Endothelial cell of umbilical vein (primary cell): Measurements from ENCODE around the gene CKAP2. TPM values are rescaled to one million over a fixed set of nuclear protein-coding genes. Genes with fewer than 3 reads are reported as not detected.

Source experiments
- BruUV-seq: library from RNA; stranded (reverse); fragments of 400-500 nt; replicated peaks from 2 replicates; lab custom pipeline; 2021; lab: Mats Ljungman, UMichigan
- CTCF ChIA-PET: fragments of 300-600, 350-600 bp; sonication (Branson Sonifier 250); formaldehyde crosslinking; loops from one replicate; lab custom pipeline; 2021; ENCODE audit warnings: antibody characterized with exemption, inconsistent platforms; lab: Charles Lee
- POLR2A ChIA-PET: fragments of 300-600, 350-600 bp; sonication (Branson Sonifier 250); formaldehyde crosslinking; loops from one replicate; lab custom pipeline; 2021; ENCODE audit warnings: antibody characterized with exemption, inconsistent platforms; lab: Charles Lee
- DNase-seq: peaks from one replicate; pipeline ENCODE4 v3.0.0-alpha.2; 2011; ENCODE audit warnings: low read depth, low spot score
- FAIRE-seq: peaks from 2 replicates; lab custom pipeline; 2011; peaks lifted over from hg19 to GRCh38; lab: Jason Lieb, UNC
- H2AFZ ChIP-seq: 2 replicates; pipeline ENCODE4 v1.6.0; 2012; ENCODE audit warnings: low read depth, low read length, control low read depth, inconsistent platforms
- H3K27ac ChIP-seq: 2 replicates; pipeline ENCODE4 v1.5.1; 2011; ENCODE audit warnings: low read depth, mild to moderate bottlenecking, control low read depth, low read length, moderate library complexity; ENCODE audit not compliant: insufficient read depth
- H3K27me3 ChIP-seq, 2 experiments: 2 replicates each; pipeline versions ENCODE4 v1.6.0 to v1.6.1; 2011; ENCODE audit warnings: low read length in 2 of 2, mixed read lengths in 1 of 2; ENCODE audit not compliant: control insufficient read depth in 2 of 2, insufficient read depth in 2 of 2
- H3K36me3 ChIP-seq, 2 experiments: 2 replicates in 1 of 2; 3 replicates in 1 of 2; pipeline ENCODE4 v1.5.1; 2011; ENCODE audit warnings: low read length in 2 of 2, mild to moderate bottlenecking in 1 of 2, moderate library complexity in 1 of 2; ENCODE audit not compliant: control insufficient read depth in 2 of 2, insufficient read depth in 2 of 2; ENCODE audit errors: extremely low read depth in 1 of 2
- H3K4me1 ChIP-seq: 3 replicates; pipeline ENCODE4 v1.5.1; 2011; ENCODE audit warnings: mild to moderate bottlenecking, low read length; ENCODE audit not compliant: control insufficient read depth, insufficient read depth; ENCODE audit errors: extremely low read depth
- H3K4me2 ChIP-seq: 2 replicates; pipeline ENCODE4 v1.6.1; 2011; ENCODE audit warnings: low read length, control low read depth, mixed read lengths; ENCODE audit not compliant: insufficient read depth
- H3K4me3 ChIP-seq, 3 experiments: fragments of 200-600 bp in 1 of 3; sonication (generic), shearing (Covaris generic) in 1 of 3; replicated peaks in 1 of 3; 2 replicates each; pipeline ENCODE4 v1.5.1; 2011 to 2016; ENCODE audit warnings: control low read depth in 3 of 3, low read length in 3 of 3, mild to moderate bottlenecking in 2 of 3, inconsistent platforms in 1 of 3, low read depth in 1 of 3, moderate library complexity in 1 of 3; ENCODE audit not compliant: insufficient read depth in 1 of 3
- H3K79me2 ChIP-seq: 2 replicates; pipeline ENCODE4 v1.6.0; 2012; ENCODE audit warnings: low read length, inconsistent platforms; ENCODE audit not compliant: control insufficient read depth, insufficient read depth
- H3K9ac ChIP-seq: replicated peaks from 2 replicates; pipeline ENCODE3; 2011; ENCODE audit warnings: low read length, control low read depth; ENCODE audit not compliant: insufficient read depth; ENCODE audit errors: extremely low read depth
- H3K9me1 ChIP-seq: replicated peaks from 3 replicates; pipeline ENCODE4 v1.6.0; 2011; ENCODE audit warnings: mild to moderate bottlenecking, low read length; ENCODE audit not compliant: control insufficient read depth, insufficient read depth; ENCODE audit errors: extremely low read depth
- H3K9me3 ChIP-seq: replicated peaks from 2 replicates; pipeline ENCODE4 v1.5.1; 2012; ENCODE audit warnings: low read length, inconsistent platforms; ENCODE audit not compliant: control insufficient read depth, insufficient read depth
- H4K20me1 ChIP-seq: replicated peaks from 2 replicates; pipeline ENCODE3; 2011; ENCODE audit warnings: mild to moderate bottlenecking, low read length; ENCODE audit not compliant: control insufficient read depth, insufficient read depth; ENCODE audit errors: extremely low read depth
- CTCF ChIP-seq, 2 donors: IDR thresholded peaks; 1 replicate in 1 of 2; 2 replicates in 1 of 2; pipeline ENCODE4 v1.5.1; 2011; ENCODE audit warnings: low read length in 2 of 2, mild to moderate bottlenecking in 2 of 2, moderate library complexity in 2 of 2, control low read depth in 1 of 2, inconsistent platforms in 1 of 2, low read depth in 1 of 2; ENCODE audit not compliant: insufficient read depth in 1 of 2; ENCODE audit errors: extremely low read depth in 1 of 2
- EZH2 ChIP-seq: IDR thresholded peaks from 2 replicates; pipeline ENCODE4 v1.6.1; 2012; ENCODE audit warnings: borderline replicate concordance, low read depth, mild to moderate bottlenecking, moderate library complexity, low read length, inconsistent platforms; ENCODE audit not compliant: severe bottlenecking
- GATA2 ChIP-seq: IDR thresholded peaks from 2 replicates; pipeline ENCODE4 v1.7.0; 2011; ENCODE audit warnings: low read depth, mild to moderate bottlenecking, moderate library complexity, mixed read lengths, low read length; ENCODE audit not compliant: insufficient read length, insufficient read depth
- JUN ChIP-seq: IDR thresholded peaks from 2 replicates; pipeline ENCODE4 v1.6.1; 2011; ENCODE audit warnings: borderline replicate concordance, low read depth; ENCODE audit not compliant: insufficient read length, insufficient read depth
- MAX ChIP-seq: IDR thresholded peaks from 2 replicates; pipeline ENCODE4 v1.6.1; 2011; ENCODE audit not compliant: insufficient read depth, insufficient read length
- MYC ChIP-seq: IDR thresholded peaks from one replicate; pipeline ENCODE4 v1.6.1; 2011; ENCODE audit warnings: mild to moderate bottlenecking, low read depth, low read length
- POLR2A ChIP-seq: IDR thresholded peaks from 2 replicates; pipeline ENCODE4 v1.6.1; 2012; ENCODE audit warnings: low read depth, mild to moderate bottlenecking, control low read depth, low read length
- POLR2AphosphoS5 ChIP-seq: IDR thresholded peaks from 2 replicates; pipeline ENCODE4 v1.6.1; 2012; ENCODE audit warnings: low read depth, mild to moderate bottlenecking, control low read depth, low read length, moderate library complexity; ENCODE audit not compliant: insufficient read depth
- dilution Hi-C: fragments of 300-500 bp; cut with MboI; formaldehyde crosslinking; loops from one replicate; pipeline ENCODE4 v1.15.0; 2019; ENCODE audit warnings: low sequenced_read_pairs; ENCODE audit not compliant: extremely low pct_ligation_motif_present
- intact Hi-C: fragments of 100-400 bp; cut with micrococcal nuclease; formaldehyde crosslinking; loops from one replicate; pipeline ENCODE4 v1.10.0; 2022
- polyA plus RNA-seq, 4 experiments: library from polyadenylated mRNA; depleted of rRNA in 3 of 4; stranded (reverse) in 3 of 4; unstranded in 1 of 4; fragments of >200 nt; gene quantifications; 2 replicates each; pipeline versions ENCODE4 v1.2.1 to v1.2.3, GENCODE V29; 2011 to 2012; ENCODE audit warnings: missing spikeins in 1 of 4
- total RNA-seq: library from RNA; stranded (reverse); gene quantifications from 2 replicates; pipeline ENCODE4 v1.2.3, GENCODE V29; 2021

The CKAP2 gene
- total and polyA plus RNA-seq, 2 donors (not counting 3 experiments of a cell fraction or from before 2014, with no cell fraction given) = 9.2 to 72.1 TPM

- dilution Hi-C loops = no loop called here
Observed at GRCh38 chr13:52455677-52456041, 381 bp downstream of the CKAP2 start.

More at GRCh38 chr13:52455677-52456041, 381 bp downstream of the CKAP2 start:
- no peaks in the 10 kb centered on the region for H4K20me1 ChIP-seq
- no peak for TF ChIP-seq MAX
- TF ChIP-seq POLR2A = no peak
- TF ChIP-seq POLR2AphosphoS5 = no peak
- TF ChIP-seq MYC = no peak
- TF ChIP-seq CTCF (IDR thresholded peaks at IDR 0.05; ENCODE audit: extremely low read depth in 1 of 2, insufficient read depth in 1 of 2, low read depth in 1 of 2, low read length in 2 of 2) = no peak
- no peak for TF ChIP-seq GATA2
- TF ChIP-seq EZH2 = no peak
- no peak for TF ChIP-seq JUN
- ChIA-PET CTCF (interaction anchor here (0.8 to 1.2 kb wide), 2 partner anchors 197 to 512 kb away, joined by 3 read pairs; partner anchors contain the start of gene SUGT1), POLR2A (no interaction called here)
- intact Hi-C loops = loop anchor here (1.0 to 10.0 kb wide), 6 partner anchors 112 to 651 kb away; partner anchors contain the start of genes DHRS12, NEK3 and SUGT1
- peak overlapping the region; percentile 56 for H3K27ac ChIP-seq
- H3K36me3 ChIP-seq = no peaks in the 10 kb centered on the region
- no TSS peak for BruUV-seq
- no peaks in the 10 kb centered on the region for H3K27me3 ChIP-seq
- peaks cover 44% of the 10 kb centered on the region for H3K79me2 ChIP-seq
- peak overlapping the region; percentile 100 for H3K4me2 ChIP-seq
- peak overlapping the region; percentile 59 for H3K9ac ChIP-seq
- peaks cover 24% of the 10 kb centered on the region for H3K4me1 ChIP-seq
- H3K9me1 ChIP-seq = no peaks in the 10 kb centered on the region
- FAIRE-seq = peak; percentile 35
- no peaks in the 10 kb centered on the region for H3K9me3 ChIP-seq
- peak overlapping the region; percentile 64 to 97 (median 88) for H3K4me3 ChIP-seq
- DNase-seq = peak; percentile 83
- peak overlapping the region; percentile 92 for H2AFZ ChIP-seq
